ENCODE measurements around the gene MNAT1. TPM values are rescaled to one million over a fixed set of nuclear protein-coding genes. Genes with fewer than 3 reads are reported as not detected.

Gene MNAT1
- total and polyA plus RNA-seq, 2 experiments from 2014 or later: 51.6 to 85.0 TPM

DNA sequence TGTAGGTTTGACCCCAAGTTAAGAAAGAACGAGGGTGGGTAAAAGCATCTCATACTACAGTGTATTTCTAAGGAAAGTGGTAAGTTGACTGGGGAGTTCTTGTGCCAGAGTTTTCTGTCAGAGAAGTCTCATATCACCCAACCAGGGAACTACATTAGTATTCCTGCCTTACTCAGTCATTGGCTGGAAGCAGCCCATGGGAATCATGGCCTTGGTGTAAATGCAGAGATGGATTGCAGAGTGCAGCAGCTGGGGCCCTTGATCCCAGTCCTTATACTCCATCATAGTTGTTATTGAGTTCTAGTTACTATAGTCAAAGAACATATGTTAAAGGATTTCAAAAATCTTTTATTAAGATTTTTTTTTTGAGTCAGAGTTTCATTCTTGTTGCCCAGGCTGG lies 105.8 kb downstream of the MNAT1 start (continued):
- TF ChIP-seq, protein P1, sequence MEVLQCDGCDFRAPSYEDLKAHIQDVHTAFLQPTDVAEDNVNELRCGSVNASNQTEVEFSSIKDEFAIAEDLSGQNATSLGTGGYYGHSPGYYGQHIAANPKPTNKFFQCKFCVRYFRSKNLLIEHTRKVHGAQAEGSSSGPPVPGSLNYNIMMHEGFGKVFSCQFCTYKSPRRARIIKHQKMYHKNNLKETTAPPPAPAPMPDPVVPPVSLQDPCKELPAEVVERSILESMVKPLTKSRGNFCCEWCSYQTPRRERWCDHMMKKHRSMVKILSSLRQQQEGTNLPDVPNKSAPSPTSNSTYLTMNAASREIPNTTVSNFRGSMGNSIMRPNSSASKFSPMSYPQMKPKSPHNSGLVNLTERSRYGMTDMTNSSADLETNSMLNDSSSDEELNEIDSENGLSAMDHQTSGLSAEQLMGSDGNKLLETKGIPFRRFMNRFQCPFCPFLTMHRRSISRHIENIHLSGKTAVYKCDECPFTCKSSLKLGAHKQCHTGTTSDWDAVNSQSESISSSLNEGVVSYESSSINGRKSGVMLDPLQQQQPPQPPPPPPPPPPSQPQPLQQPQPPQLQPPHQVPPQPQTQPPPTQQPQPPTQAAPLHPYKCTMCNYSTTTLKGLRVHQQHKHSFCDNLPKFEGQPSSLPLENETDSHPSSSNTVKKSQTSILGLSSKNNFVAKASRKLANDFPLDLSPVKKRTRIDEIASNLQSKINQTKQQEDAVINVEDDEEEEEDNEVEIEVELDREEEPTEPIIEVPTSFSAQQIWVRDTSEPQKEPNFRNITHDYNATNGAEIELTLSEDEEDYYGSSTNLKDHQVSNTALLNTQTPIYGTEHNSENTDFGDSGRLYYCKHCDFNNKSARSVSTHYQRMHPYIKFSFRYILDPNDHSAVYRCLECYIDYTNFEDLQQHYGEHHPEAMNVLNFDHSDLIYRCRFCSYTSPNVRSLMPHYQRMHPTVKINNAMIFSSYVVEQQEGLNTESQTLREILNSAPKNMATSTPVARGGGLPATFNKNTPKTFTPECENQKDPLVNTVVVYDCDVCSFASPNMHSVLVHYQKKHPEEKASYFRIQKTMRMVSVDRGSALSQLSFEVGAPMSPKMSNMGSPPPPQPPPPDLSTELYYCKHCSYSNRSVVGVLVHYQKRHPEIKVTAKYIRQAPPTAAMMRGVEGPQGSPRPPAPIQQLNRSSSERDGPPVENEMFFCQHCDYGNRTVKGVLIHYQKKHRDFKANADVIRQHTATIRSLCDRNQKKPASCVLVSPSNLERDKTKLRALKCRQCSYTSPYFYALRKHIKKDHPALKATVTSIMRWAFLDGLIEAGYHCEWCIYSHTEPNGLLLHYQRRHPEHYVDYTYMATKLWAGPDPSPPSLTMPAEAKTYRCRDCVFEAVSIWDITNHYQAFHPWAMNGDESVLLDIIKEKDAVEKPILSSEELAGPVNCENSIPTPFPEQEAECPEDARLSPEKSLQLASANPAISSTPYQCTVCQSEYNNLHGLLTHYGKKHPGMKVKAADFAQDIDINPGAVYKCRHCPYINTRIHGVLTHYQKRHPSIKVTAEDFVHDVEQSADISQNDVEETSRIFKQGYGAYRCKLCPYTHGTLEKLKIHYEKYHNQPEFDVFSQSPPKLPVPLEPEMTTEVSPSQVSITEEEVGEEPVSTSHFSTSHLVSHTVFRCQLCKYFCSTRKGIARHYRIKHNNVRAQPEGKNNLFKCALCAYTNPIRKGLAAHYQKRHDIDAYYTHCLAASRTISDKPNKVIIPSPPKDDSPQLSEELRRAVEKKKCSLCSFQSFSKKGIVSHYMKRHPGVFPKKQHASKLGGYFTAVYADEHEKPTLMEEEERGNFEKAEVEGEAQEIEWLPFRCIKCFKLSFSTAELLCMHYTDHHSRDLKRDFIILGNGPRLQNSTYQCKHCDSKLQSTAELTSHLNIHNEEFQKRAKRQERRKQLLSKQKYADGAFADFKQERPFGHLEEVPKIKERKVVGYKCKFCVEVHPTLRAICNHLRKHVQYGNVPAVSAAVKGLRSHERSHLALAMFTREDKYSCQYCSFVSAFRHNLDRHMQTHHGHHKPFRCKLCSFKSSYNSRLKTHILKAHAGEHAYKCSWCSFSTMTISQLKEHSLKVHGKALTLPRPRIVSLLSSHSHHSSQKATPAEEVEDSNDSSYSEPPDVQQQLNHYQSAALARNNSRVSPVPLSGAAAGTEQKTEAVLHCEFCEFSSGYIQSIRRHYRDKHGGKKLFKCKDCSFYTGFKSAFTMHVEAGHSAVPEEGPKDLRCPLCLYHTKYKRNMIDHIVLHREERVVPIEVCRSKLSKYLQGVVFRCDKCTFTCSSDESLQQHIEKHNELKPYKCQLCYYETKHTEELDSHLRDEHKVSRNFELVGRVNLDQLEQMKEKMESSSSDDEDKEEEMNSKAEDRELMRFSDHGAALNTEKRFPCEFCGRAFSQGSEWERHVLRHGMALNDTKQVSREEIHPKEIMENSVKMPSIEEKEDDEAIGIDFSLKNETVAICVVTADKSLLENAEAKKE (CRISPR knock-in tag; IDR thresholded peaks at IDR 0.05): no peak
- no peak for TF ChIP-seq ZNF114 (CRISPR knock-in tag; IDR thresholded peaks at IDR 0.05)
- TF ChIP-seq NANOG (IDR thresholded peaks at IDR 0.05; ENCODE audit: borderline replicate concordance): no peak
- no peak for TF ChIP-seq STAT1 (IDR thresholded peaks at IDR 0.05; ENCODE audit: unreplicated experiment)
- TF ChIP-seq, protein P2, sequence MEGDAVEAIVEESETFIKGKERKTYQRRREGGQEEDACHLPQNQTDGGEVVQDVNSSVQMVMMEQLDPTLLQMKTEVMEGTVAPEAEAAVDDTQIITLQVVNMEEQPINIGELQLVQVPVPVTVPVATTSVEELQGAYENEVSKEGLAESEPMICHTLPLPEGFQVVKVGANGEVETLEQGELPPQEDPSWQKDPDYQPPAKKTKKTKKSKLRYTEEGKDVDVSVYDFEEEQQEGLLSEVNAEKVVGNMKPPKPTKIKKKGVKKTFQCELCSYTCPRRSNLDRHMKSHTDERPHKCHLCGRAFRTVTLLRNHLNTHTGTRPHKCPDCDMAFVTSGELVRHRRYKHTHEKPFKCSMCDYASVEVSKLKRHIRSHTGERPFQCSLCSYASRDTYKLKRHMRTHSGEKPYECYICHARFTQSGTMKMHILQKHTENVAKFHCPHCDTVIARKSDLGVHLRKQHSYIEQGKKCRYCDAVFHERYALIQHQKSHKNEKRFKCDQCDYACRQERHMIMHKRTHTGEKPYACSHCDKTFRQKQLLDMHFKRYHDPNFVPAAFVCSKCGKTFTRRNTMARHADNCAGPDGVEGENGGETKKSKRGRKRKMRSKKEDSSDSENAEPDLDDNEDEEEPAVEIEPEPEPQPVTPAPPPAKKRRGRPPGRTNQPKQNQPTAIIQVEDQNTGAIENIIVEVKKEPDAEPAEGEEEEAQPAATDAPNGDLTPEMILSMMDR (conservative IDR thresholded peaks at IDR 0.05; ENCODE audit: low read depth in 2 of 2): no peak
- no peak for TF ChIP-seq CREB1 (CRISPR knock-in tag; IDR thresholded peaks at IDR 0.05; ENCODE audit: low read depth)
- TF ChIP-seq EZH2 (IDR thresholded peaks at IDR 0.05; ENCODE audit: low read depth, unreplicated experiment): no peak

DNA sequence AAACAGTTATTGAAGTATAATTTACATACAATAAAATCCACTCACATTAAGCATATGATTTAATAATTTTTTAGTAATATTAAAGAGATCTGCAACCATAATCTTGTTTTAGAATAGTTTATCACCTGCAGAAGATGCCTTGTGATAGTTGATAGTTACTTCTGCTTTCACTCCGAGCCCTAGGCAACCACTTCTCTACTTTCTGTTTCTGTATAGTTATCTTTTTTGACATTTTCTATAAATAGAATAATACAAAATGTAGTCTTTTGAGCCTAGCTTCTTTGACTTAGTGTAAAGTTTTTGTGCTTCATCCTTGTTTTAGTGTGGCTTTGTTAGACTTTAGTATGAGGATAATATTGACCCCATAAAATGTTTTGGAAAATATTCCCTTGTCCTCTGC lies 111.0 kb downstream of the MNAT1 start:
- Mint-ChIP-seq H3K36me3 (ENCODE audit: low read depth) (peaks cover 36% of the 10 kb centered on the region), H3K27ac (no peak overlapping the region), H3K4me3 (no peak overlapping the region), H3K4me1 (no peaks in the 10 kb centered on the region), H3K9me3 (peaks cover 12% of the 10 kb centered on the region; the same call in 2 of the 3 replicates), H3K27me3 (ENCODE audit: insufficient read depth, low read depth, poor library complexity) (peaks cover 2% of the 10 kb centered on the region)
- no peaks in the 10 kb centered on the region for H3K27me3 ChIP-seq (ENCODE audit: insufficient read depth)
- H3K79me2 ChIP-seq (replicated peaks; ENCODE audit: insufficient read depth): no peaks in the 10 kb centered on the region
- no peaks in the 10 kb centered on the region for H4K20me1 ChIP-seq (replicated peaks; ENCODE audit: insufficient read depth)
- no peak overlapping the region for H3K4me3 ChIP-seq
- H3K4me2 ChIP-seq: no peak overlapping the region
- no peak for ATAC-seq
- no peak overlapping the region for H3K27ac ChIP-seq (ENCODE audit: low read depth)
- H2AFZ ChIP-seq: no peak overlapping the region
- H3K9me2 ChIP-seq (ENCODE audit: insufficient read depth): no peaks in the 10 kb centered on the region
- H3F3A ChIP-seq (replicated peaks; ENCODE audit: low read depth): no peaks in the 10 kb centered on the region
- peaks cover 9% of the 10 kb centered on the region; the same call in 1 of the 2 replicates for H3K36me3 ChIP-seq (ENCODE audit: insufficient read depth)
- no peaks in the 10 kb centered on the region for H3K4me1 ChIP-seq (ENCODE audit: insufficient read depth)
- no peak for DNase-seq (ENCODE audit: low spot score)
- TF ChIP-seq, protein P1 (CRISPR knock-in tag; IDR thresholded peaks at IDR 0.05): no peak
- TF ChIP-seq ZNF331 (CRISPR knock-in tag; IDR thresholded peaks at IDR 0.05; ENCODE audit: low read depth) (no peak), JUNB (IDR thresholded peaks at IDR 0.05; ENCODE audit: unreplicated experiment) (no peak), STAT1 (IDR thresholded peaks at IDR 0.05; ENCODE audit: unreplicated experiment) (no peak)
